Tibial artery (tissue), 4 donors: ENCODE measurements around the gene SCN3A.

ENCODE experiments used
- DNase-seq, 2 donors: peaks; one replicate each; pipeline ENCODE4 v3.0.0-alpha.2; 2019
- H3K27ac ChIP-seq, 2 donors: fragments of 200-600 bp; sonication (generic) in 1 of 2; 1 replicate in 1 of 2; 2 replicates in 1 of 2; pipeline ENCODE4 v1.5.1; 2018 to 2019; ENCODE audit warnings: mild to moderate bottlenecking in 1 of 2
- H3K27me3 ChIP-seq, 2 donors: fragments of 200-600 bp; sonication (generic) in 1 of 2; one replicate each; pipeline versions ENCODE4 v1.5.1 to v1.6.0; 2016 to 2019
- H3K36me3 ChIP-seq, 3 donors: fragments of 200-600 bp; sonication (generic) in 2 of 3; one replicate each; pipeline ENCODE4 v1.5.1; 2016 to 2019; ENCODE audit warnings: mild to moderate bottlenecking in 2 of 3
- H3K4me1 ChIP-seq, 4 donors: fragments of 200-600 bp; sonication (generic) in 2 of 4; 1 replicate in 3 of 4; 2 replicates in 1 of 4; pipeline ENCODE4 v1.5.1; 2016 to 2019
- H3K4me3 ChIP-seq, 2 donors: fragments of 200-600 bp; sonication (generic) in 1 of 2; 1 replicate in 1 of 2; 2 replicates in 1 of 2; pipeline ENCODE4 v1.5.1; 2018 to 2019; ENCODE audit warnings: mild to moderate bottlenecking in 2 of 2
- H3K9me3 ChIP-seq, 3 donors: fragments of 200-600 bp; sonication (generic) in 1 of 3; one replicate each; pipeline ENCODE4 v1.5.1; 2016 to 2019
- intact Hi-C: fragments of 100-400 bp; cut with DNase I; formaldehyde crosslinking; loops from one replicate; pipeline ENCODE4 v1.15.0; 2023; ENCODE audit warnings: low total_unique reads
- TF ChIP-seq, protein P1 (sequence below), 2 experiments: fragments of 200-600 bp in 1 of 2; fragments of 450-650 bp in 1 of 2; IDR thresholded peaks; one replicate each; pipeline ENCODE4 v1.5.1; 2017 to 2019; ENCODE audit warnings: antibody characterized with exemption in 2 of 2, mild to moderate bottlenecking in 1 of 2, moderate library complexity in 1 of 2

Gene SCN3A

DNA sequence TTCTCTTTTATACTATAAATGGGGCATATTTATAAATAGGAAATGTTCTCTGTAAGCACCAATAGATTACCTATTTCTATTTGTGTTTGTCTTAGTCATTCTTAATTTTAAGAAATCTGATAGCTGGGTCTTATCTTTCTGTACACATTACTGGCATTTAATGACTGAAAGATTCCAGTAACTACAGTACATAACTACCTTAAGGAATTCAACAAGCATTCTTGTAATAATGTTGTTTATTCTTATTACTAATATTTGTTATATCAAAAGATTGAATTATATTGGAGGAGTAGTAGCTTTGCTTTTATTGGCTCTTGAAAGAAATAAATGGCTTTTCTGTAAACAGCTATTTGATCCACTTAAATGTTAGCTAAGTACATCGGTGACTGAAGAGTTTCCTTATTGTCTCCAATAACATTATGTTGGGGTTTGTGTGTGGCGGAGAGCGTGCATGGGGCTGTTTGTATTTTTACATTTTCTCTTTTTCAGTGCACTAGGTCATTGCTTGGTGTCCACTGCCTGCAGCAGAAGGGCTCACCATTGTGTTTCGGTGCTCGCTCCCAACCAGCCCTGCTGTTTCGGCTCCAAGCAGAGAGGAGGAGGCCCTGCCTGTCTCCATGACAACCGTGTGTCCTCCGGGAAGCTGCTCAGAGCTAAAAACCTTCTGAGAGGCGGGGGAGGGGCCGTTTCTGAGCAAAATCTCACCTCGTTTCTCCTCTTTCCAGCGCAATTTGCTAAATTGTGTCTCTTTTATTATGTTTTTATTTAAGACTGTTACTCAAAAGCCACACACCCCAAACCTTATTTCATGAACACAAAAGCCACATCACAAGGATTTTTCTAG lies 136.0 kb downstream of the SCN3A start:
- no peak overlapping the region for H3K27ac ChIP-seq

DNA sequence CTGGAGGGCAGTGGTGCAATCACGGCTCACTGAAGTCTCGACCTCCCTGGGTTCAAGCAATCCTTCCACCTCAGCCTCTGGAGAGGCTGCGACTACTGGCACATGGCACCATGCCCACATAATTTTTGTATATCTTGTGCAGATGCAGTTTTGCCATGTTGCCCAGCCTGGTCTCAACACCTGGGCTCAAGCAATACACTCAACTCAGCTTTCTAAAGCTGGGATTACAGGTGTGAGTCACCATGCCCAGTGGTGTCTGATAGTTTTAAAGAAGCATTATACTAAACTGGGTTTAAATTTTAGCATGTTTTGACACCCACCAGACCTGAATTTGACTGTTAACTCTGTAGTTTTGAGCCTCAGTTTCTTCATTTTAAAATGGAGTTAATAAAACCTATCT lies 139.1 kb downstream of the SCN3A start:
- Histone ChIP-seq H3K4me3 (no peak overlapping the region), H3K27ac (no peak overlapping the region), H3K36me3 (no peaks in the 10 kb centered on the region), H3K9me3 (no peaks in the 10 kb centered on the region), H3K27me3 (peaks cover 0 to 4% of the 10 kb centered on the region in 2 donors), H3K4me1 (peaks cover 0 to 4% (median 2%) of the 10 kb centered on the region in 4 donors)
- intact Hi-C loops = no loop called here
- TF ChIP-seq, protein P1, sequence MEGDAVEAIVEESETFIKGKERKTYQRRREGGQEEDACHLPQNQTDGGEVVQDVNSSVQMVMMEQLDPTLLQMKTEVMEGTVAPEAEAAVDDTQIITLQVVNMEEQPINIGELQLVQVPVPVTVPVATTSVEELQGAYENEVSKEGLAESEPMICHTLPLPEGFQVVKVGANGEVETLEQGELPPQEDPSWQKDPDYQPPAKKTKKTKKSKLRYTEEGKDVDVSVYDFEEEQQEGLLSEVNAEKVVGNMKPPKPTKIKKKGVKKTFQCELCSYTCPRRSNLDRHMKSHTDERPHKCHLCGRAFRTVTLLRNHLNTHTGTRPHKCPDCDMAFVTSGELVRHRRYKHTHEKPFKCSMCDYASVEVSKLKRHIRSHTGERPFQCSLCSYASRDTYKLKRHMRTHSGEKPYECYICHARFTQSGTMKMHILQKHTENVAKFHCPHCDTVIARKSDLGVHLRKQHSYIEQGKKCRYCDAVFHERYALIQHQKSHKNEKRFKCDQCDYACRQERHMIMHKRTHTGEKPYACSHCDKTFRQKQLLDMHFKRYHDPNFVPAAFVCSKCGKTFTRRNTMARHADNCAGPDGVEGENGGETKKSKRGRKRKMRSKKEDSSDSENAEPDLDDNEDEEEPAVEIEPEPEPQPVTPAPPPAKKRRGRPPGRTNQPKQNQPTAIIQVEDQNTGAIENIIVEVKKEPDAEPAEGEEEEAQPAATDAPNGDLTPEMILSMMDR (IDR thresholded peaks at IDR 0.05) = no peak
- no peak for DNase-seq

More for the DNA sequence above, 136.0 kb downstream of the SCN3A start:
- Histone ChIP-seq H3K4me1 (peaks cover 0 to 4% (median 2%) of the 10 kb centered on the region in 4 donors), H3K27me3 (peaks cover 0 to 8% of the 10 kb centered on the region in 2 donors), H3K4me3 (no peak overlapping the region), H3K9me3 (no peaks in the 10 kb centered on the region), H3K36me3 (no peaks in the 10 kb centered on the region)
- intact Hi-C loops = no loop called here
- TF ChIP-seq, protein P1 (IDR thresholded peaks at IDR 0.05) = no peak
- no peak for DNase-seq

DNA sequence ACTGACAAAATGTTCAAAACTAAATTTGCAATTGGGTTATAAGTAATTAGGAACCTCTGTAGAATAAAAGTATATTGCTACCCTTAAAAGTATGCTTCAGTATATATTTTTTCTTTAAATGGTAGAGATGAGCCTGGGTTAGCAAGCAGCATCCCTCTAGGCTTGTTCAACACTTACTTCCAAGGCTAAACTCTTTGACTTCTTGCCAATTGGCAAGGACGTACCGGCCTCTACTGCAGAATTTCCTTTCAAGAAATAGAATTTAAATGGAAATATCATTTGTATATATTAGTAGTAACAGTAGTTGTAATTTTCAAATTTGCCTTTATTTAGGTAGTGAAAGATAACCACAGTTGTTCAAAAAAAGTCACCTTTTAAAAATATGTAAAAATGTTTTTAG lies 143.4 kb downstream of the SCN3A start:
- H3K4me3 ChIP-seq = no peak overlapping the region
- no peak overlapping the region for H3K27ac ChIP-seq
- intact Hi-C loops = no loop called here
- no peaks in the 10 kb centered on the region for H3K9me3 ChIP-seq
- no peak for DNase-seq
- H3K36me3 ChIP-seq = no peaks in the 10 kb centered on the region
- H3K4me1 ChIP-seq = no peaks in the 10 kb centered on the region
- no peaks in the 10 kb centered on the region for H3K27me3 ChIP-seq
- TF ChIP-seq, protein P1 (IDR thresholded peaks at IDR 0.05) = no peak

DNA sequence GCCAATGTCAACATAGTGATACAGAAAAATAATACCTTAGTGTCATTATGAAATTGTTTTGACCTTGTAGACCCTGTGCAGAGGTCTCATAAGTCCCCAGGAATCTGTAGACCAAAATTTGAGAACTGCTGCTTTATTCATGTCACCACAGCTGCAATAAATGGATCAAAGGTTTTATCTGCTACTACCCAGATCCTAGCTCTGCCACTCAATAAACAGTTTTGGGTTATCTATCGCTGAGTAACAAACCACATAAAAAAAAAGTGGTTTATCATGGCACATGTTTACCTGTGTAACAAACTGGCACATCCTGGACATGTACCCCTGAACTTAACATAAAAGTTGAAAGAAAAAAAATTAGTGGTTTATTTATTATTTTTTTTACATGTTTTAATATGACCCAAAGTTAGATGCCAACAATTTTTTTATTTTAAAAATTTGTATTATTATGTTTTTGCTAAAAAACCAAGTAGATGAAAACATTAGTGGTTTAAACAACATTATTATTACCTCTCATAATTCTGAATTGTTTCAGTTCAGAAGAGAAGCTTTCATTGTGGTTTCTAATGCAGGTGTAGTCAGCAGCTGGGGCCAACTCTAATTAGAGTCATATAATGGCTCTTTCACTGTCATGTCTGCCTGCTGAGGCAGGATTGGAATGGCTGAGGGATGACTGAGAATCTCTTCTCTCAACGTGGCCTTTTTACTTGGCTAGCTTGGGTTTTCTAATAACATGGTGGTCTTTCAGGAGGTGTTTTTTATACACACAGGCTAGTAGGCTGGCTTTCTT lies 145.2 kb downstream of the SCN3A start:
- no peak for DNase-seq
- no peaks in the 10 kb centered on the region for H3K27me3 ChIP-seq
- H3K36me3 ChIP-seq = no peaks in the 10 kb centered on the region
- intact Hi-C loops = no loop called here
- no peak overlapping the region for H3K27ac ChIP-seq
- TF ChIP-seq, protein P1 (IDR thresholded peaks at IDR 0.05) = no peak
- H3K4me3 ChIP-seq = no peak overlapping the region
- H3K9me3 ChIP-seq = no peaks in the 10 kb centered on the region
- no peaks in the 10 kb centered on the region for H3K4me1 ChIP-seq

DNA sequence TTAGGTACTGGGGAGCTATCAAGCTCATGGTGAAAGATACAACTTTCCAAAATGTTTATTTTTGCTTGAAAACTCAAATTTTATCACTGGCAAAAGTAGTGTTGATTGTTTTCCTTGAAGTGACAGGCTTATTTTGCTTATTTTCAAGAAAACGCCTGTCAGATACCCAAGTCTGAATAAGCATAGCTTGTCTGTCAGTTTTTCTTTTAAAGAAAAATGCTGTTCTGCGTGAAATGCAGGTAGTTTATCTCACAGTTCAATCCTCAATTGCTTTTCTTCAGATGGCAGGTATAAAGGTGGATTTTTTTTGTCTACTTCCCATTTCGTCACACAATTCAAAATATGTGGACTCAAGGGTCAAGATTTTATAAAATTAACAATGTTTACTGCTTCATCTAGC lies 145.9 kb downstream of the SCN3A start:
- intact Hi-C loops = no loop called here
- Histone ChIP-seq H3K9me3 (no peaks in the 10 kb centered on the region), H3K4me3 (no peak overlapping the region), H3K27me3 (no peaks in the 10 kb centered on the region), H3K27ac (no peak overlapping the region), H3K4me1 (no peaks in the 10 kb centered on the region), H3K36me3 (no peaks in the 10 kb centered on the region)
- DNase-seq = no peak
- TF ChIP-seq, protein P1 (IDR thresholded peaks at IDR 0.05) = no peak
